Activated CD4-positive, alpha-beta T cell treated with anti-CD3 and anti-CD28 coated beads, Interleukin-2, Interleukin-4, amounts not matched to agents 100 ng/mL and 50 ng/mL, durations not matched to agents 16 hours and 8 hours (primary cell): Measurements from ENCODE around the gene FAM171A1.
"Not testable (repeated sequence)": the region's sequence is repeated elsewhere in the genome, so short reads cannot be mapped to it uniquely, and the experiment has no call there.

ENCODE experiments used
- DNase-seq: peaks from one replicate; pipeline ENCODE4 v3.0.0-alpha.2; 2020; ENCODE audit warnings: low spot score

The FAM171A1 gene

GRCh38 chr10:15208221-15208620 is 162.9 kb downstream of the FAM171A1 start:
- no peak for DNase-seq

DNA sequence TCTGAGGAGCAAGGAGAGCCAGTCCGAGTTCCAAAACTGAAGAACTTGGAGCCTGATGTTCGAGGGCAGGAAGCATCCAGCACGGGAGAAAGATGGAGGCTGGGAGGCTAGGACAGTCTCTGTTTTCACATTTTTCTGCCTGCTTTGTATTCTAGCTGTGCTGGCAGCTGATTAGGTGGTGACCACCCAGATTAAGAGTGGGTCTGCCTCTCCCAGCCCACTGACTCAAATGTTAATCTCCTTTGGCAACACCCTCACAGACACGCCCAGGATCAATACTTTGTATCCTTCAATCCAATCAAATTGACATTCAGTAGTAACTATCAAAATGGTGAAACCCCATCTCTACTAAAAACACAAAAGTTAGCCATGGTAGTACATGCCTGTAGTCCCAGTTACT is 163.7 kb downstream of the FAM171A1 start:
- not testable (repeated sequence) for DNase-seq

- no peak for DNase-seq
Observed at GRCh38 chr10:15202639-15203038, 168.4 kb downstream of the FAM171A1 start.

DNA sequence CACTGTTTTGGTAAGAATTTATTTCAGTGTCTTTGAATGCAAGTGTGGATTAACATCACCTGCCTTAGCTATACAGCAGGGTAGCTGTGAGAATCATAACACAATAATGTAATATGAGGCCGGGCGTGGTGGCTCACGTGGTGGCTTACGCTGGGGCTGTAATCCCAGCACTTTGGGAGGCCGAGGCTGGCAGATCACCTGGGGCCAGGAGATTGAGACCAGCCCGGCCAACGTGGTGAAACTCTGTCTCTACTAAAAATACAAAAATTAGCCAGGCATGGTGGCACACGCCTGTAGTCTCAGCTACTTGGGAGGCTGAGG is 168.8 kb downstream of the FAM171A1 start:
- DNase-seq: not testable (repeated sequence)

- no peak for DNase-seq
Observed at GRCh38 chr10:15201589-15202300, 169.3 kb downstream of the FAM171A1 start.

DNA sequence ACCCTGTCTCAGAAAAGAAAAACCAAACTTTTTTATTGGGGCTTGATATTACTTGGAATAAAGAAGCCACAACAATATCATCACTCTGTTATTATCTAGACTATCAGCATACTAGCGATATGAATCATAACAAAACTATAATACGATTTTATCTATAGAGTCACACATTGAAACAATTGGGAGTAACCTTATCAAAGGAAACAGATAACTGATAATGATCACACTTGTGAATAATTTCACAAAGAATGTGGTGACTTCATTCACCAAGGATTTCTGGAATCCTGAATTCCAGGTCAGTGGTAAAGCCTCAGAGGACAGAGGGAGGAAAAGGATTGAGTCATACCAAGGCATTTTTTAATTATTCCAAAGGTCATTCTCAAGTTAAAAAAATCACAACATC is 170.5 kb downstream of the FAM171A1 start:
- DNase-seq: no peak

DNA sequence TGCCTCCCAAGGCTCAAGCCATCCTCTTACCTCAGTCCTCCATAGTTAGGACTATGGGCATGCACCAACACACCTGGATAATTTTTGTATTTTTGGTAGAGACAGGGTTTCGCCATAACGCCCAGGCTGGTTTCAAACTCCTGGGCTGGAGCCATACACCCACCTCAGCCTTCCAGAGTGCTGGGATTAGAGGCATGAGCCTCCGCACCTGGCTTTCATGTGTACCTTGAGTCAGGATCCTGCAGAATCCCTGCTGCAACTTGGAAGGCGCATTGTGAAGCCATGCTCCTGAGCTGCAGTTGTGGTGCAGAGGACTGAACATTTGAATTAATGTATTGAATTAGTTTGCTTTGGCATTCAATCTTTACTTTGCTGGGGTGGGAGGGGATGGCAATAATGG is 173.2 kb downstream of the FAM171A1 start:
- DNase-seq: no peak

DNA sequence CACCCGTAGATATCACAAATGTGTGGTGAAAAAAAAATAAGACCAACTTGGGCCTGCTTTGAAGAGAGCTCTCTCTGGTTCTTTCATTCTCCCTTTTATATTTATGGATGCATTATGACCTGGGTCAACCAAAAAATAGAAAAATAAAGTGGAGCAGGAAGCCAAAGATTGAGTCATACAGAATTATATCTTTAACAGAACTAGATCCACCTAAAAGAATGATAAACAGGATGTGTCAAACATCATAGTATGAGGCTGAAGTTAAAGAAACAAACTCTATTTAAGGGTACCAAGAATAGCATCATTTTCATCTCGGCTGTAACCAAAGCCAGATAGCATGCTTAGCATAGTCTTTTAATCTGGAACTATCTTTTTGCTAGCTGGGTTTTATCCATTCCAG is 173.8 kb downstream of the FAM171A1 start:
- DNase-seq: no peak

GRCh38 chr10:15196021-15196834 is 174.9 kb downstream of the FAM171A1 start:
- no peak for DNase-seq

- no peak for DNase-seq
Observed at GRCh38 chr10:15189133-15189885, 181.8 kb downstream of the FAM171A1 start.

DNA sequence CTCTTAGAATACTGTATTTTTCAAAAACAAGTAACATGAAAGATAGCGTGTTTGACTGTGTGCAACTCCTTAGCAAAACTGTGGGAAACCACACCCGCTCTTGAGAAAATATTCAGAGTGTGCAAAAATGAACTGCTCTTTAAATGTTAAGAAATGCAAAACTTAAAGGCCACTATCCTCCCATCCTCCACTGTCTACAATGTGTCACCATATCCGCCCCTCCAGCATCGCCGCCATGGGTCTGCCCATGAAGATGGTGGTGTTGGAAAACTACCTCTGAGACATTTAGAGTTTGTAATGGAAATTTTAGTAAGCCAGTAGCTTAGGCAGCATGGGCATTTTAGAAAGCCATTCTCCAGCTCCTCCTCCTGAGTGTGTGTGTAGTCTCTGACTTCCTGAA is 182.5 kb downstream of the FAM171A1 start:
- no peak for DNase-seq

DNA sequence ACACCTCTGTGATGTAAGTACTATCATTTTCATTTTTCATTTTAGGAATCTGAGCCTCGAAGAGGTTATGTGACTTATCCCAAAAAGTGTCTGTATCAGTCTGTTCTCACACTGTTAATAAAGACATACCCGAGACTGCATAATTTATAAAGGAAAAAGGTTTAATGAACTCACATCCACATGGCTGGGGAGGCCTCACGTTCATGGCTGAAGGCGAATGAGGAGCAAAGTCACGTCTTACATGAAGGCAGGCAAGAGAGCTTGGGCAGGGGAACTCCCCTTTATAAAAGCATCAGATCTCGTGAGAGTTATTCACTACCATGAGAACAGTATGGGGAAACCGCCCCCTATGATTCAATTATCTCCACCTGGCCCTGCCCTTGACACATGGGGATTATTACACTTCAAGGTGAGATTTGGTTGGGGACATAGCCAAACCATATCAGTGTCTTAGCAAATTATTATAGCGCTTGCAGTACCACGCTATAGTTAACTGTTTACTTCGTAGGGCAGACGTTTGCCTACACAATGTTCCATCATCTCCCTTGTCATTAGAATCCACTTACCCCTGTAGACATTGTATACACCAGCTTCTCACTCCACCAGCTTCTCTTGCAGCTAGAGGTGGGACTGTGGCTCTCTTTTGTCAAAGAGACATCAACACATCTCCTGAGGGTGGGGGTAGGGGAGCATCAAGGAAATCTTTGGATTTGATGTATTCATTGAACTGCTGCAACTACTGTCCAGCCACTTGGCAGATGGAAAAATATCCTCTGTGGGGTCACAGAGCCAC is 187.2 kb downstream of the FAM171A1 start:
- DNase-seq: no peak

DNA sequence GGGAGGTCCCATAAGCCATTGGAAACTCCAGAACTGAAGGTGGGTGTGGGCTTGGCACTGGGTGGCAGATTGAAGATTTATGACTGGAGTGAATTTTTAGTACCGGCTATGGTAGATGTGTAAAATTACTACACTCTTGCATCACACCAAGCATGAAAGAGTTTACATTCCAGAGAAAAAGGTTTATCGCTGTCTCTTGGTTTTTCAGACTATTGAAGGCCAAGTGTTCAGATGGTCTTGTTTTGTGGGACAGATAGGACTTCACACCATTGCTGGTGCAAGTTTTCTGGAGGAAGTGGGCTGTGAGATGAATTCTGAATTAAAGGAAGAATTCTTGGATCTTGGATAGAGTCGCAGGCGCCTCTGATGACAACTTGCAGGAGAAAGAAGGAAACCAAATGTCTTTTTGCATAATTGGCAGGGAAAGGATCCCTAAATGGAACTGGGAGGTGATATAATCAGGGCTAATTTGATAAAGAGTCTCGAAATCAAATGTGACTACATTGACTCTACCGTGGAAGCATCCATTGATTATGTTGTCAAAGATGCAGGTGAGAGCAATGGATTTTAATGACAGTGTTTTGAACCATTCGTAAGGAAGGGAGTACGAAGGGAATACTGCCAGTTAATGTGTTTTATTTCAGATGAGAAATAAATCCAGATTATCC is 188.4 kb downstream of the FAM171A1 start:
- DNase-seq: no peak

DNA sequence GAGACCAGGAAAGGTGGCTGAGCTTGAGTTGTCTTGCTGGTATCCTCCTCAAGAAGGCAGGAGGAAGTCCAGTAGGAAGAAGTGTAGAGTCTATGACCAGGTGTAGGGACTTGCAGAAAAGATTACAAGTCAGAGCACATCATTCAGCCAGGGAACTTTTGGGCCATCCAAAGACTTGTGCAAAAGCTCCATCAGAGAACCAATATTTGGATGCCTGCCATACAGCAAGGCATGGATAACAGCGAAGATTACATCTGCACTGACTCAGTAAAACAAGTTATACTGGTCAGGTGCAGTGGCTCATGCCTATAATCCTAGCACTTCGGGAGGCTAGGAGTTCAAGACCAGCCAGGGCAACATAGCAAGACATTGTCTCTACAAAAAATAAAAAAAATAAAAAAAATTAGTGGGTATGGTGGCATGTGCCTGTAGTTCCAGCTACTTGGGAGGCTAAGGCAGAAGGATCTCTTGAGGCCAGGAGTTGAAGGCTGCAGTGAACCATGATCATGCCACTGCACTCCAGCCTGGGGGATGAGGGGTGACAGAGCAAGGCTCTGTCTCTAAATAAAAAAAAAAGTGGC is 189.4 kb downstream of the FAM171A1 start:
- DNase-seq: no peak

GRCh38 chr10:15180736-15181135 is 190.4 kb downstream of the FAM171A1 start:
- no peak for DNase-seq

GRCh38 chr10:15176269-15176668 is 194.8 kb downstream of the FAM171A1 start:
- DNase-seq: no peak

DNA sequence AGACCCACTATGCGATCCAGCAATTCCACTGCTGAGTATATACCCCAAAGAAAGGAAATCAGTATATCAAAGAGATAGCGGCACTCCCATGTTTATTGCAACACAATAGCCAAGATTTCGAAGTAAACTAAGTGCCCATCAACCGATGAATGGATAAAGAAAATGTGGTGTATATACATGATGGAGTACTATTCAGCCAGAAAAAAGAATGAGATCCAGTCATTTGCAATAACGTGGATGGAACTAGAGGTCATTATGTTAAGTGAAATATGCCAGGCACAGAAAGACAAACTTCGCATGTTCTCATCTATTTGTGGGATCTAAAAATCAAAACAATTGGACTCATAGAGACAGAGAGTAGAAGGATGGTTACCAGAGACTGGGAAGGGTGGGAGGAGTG is 195.5 kb downstream of the FAM171A1 start:
- DNase-seq: no peak

DNA sequence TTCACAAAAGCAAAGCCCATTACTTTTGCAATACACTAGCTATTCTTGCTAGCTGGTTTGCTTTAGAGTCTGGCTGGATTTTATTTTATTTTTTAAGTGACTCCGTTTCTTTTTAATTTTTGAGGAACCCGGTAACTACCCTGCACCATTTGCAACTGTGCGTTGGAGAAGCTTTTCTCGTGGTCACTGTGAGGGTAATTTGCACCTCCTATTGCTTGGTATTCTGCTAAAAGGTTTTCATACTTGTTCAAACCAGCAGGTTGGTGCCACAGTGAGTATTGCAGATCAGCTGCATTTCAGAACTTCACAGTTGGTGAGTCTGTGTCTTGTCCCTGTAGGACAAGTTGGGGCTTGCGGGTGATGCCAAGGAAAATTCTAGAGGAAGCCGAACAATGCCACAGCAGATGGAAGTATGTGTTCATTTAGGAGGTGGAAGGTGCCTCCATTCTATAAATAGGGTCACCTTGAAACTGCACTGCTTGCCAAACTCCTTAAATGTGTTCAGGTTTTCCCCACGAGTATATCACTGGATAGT is 198.7 kb downstream of the FAM171A1 start:
- no peak for DNase-seq

GRCh38 chr10:15169555-15170401 is 201.3 kb downstream of the FAM171A1 start:
- peak; percentile 70 for DNase-seq
